HepG2 (cell line): ENCODE data around the gene SIX5. TPM values are rescaled to one million over a fixed set of nuclear protein-coding genes. Genes with fewer than 3 reads are reported as not detected.

Experiments used
- CBX2 ChIP-seq, 2 experiments: fragments of 200-600 bp in 1 of 2; sonication (generic); formaldehyde crosslinking in 1 of 2; IDR thresholded peaks; 2 replicates each; pipeline versions ENCODE4 v1.7.0 to v1.8.1; 2018 to 2022; ENCODE audit warnings: low read depth in 2 of 2, low read length in 1 of 2, mild to moderate bottlenecking in 1 of 2, missing genetic modification reagents in 1 of 2
- CCDC6 ChIP-seq: sonication (generic); formaldehyde crosslinking; IDR thresholded peaks from 2 replicates; pipeline ENCODE4 v1.8.1; 2022; ENCODE audit warnings: mild to moderate bottlenecking, missing genetic modification reagents, moderate library complexity
- CENPX ChIP-seq: sonication (generic); formaldehyde crosslinking; IDR thresholded peaks from 2 replicates; pipeline ENCODE4 v1.9.0; 2021; ENCODE audit warnings: mild to moderate bottlenecking, missing genetic modification reagents, moderate library complexity
- ELF1 ChIP-seq: sonication (generic); formaldehyde crosslinking; IDR thresholded peaks from 2 replicates; pipeline ENCODE4 v1.4.0; 2020; ENCODE audit warnings: missing genetic modification reagents
- FOSL1 ChIP-seq: sonication (generic); formaldehyde crosslinking; IDR thresholded peaks from 2 replicates; pipeline ENCODE4 v1.9.0; 2021; ENCODE audit warnings: missing genetic modification reagents, borderline replicate concordance
- FOXJ3 ChIP-seq: sonication (generic); formaldehyde crosslinking; IDR thresholded peaks from 2 replicates; pipeline ENCODE4 v1.4.0; 2020; ENCODE audit warnings: missing genetic modification reagents, mild to moderate bottlenecking, borderline replicate concordance
- GTF2F1 ChIP-seq: fragments of 150-350 bp; IDR thresholded peaks from 2 replicates; pipeline ENCODE4 v1.6.1; 2014; ENCODE audit warnings: low read length
- NFE2 ChIP-seq: sonication (generic); formaldehyde crosslinking; IDR thresholded peaks from 2 replicates; pipeline ENCODE4 v1.4.0; 2020; ENCODE audit warnings: missing genetic modification reagents
- RFXANK ChIP-seq: IDR thresholded peaks from 2 replicates; pipeline ENCODE4 v1.6.1; 2016
- SOX13 ChIP-seq, 3 experiments: fragments of 450-650 bp in 1 of 3; sonication (generic) in 1 of 3; formaldehyde crosslinking in 1 of 3; IDR thresholded peaks in 2 of 3; conservative IDR thresholded peaks in 1 of 3; 2 replicates each; pipeline versions ENCODE4 v1.5.0 to v1.6.1; 2016 to 2020; ENCODE audit warnings: antibody characterized with exemption in 1 of 3, mild to moderate bottlenecking in 1 of 3, missing compliant biosample characterization in 1 of 3, missing genetic modification reagents in 1 of 3, moderate library complexity in 1 of 3
- ZKSCAN5 ChIP-seq: sonication (generic); formaldehyde crosslinking; IDR thresholded peaks from 2 replicates; pipeline ENCODE4 v1.5.1; 2020; ENCODE audit warnings: mild to moderate bottlenecking, missing genetic modification reagents
- ZNF232 ChIP-seq: sonication (generic); formaldehyde crosslinking; IDR thresholded peaks from 2 replicates; pipeline ENCODE4 v1.4.0; 2020; ENCODE audit warnings: missing genetic modification reagents, borderline replicate concordance
- ZNF30 ChIP-seq: sonication (generic); formaldehyde crosslinking; IDR thresholded peaks from 2 replicates; pipeline ENCODE4 v1.5.0; 2020; ENCODE audit warnings: mild to moderate bottlenecking, missing genetic modification reagents
- ZNF354B ChIP-seq: sonication (generic); formaldehyde crosslinking; IDR thresholded peaks from 2 replicates; pipeline ENCODE4 v1.8.0; 2022; ENCODE audit warnings: mild to moderate bottlenecking, missing genetic modification reagents
- ZNF674 ChIP-seq: sonication (generic); formaldehyde crosslinking; IDR thresholded peaks from 2 replicates; pipeline ENCODE4 v1.5.0; 2020; ENCODE audit warnings: low read depth, mild to moderate bottlenecking, missing genetic modification reagents
- ZNF878 ChIP-seq: sonication (generic); formaldehyde crosslinking; IDR thresholded peaks from 2 replicates; pipeline ENCODE4 v1.8.1; 2023; ENCODE audit warnings: mild to moderate bottlenecking, missing genetic modification reagents, moderate library complexity
- polyA plus RNA-seq, 8 experiments: library from polyadenylated mRNA; depleted of rRNA in 3 of 8; stranded (reverse) in 7 of 8; unstranded in 1 of 8; fragments of >200 nt; fragmentation: Illumina TruSeq in 4 of 8; extraction: Trizol in 4 of 8; gene quantifications; 2 replicates each; pipeline versions ENCODE4 v1.2.1 to v1.2.3, GENCODE V29; 2011 to 2016; ENCODE audit warnings: low read depth in 4 of 8, missing spikeins in 1 of 8, mixed read lengths in 1 of 8; ENCODE audit not compliant: insufficient read depth in 1 of 8
- total RNA-seq, 5 experiments: library from RNA; depleted of rRNA; stranded (reverse); fragments of >200 nt; fragmentation: Illumina TruSeq; extraction: Trizol; gene quantifications; 2 replicates each; pipeline ENCODE4 v1.2.3, GENCODE V29; 2016; ENCODE audit warnings: low read depth in 1 of 5
- TF ChIP-seq, protein P1 (sequence below): sonication (generic); formaldehyde crosslinking; IDR thresholded peaks from 2 replicates; pipeline ENCODE4 v1.4.0; 2020; ENCODE audit warnings: missing genetic modification reagents
- TF ChIP-seq, protein P2 (sequence below): sonication (generic); formaldehyde crosslinking; IDR thresholded peaks from 2 replicates; pipeline ENCODE4 v1.4.0; 2020; ENCODE audit warnings: low read depth, missing genetic modification reagents

Gene SIX5
- total and polyA plus RNA-seq, 2 of the 13 experiments (the other 11 are each of a cell fraction or from before 2014, with no cell fraction given): 7.7 to 10.5 TPM

DNA sequence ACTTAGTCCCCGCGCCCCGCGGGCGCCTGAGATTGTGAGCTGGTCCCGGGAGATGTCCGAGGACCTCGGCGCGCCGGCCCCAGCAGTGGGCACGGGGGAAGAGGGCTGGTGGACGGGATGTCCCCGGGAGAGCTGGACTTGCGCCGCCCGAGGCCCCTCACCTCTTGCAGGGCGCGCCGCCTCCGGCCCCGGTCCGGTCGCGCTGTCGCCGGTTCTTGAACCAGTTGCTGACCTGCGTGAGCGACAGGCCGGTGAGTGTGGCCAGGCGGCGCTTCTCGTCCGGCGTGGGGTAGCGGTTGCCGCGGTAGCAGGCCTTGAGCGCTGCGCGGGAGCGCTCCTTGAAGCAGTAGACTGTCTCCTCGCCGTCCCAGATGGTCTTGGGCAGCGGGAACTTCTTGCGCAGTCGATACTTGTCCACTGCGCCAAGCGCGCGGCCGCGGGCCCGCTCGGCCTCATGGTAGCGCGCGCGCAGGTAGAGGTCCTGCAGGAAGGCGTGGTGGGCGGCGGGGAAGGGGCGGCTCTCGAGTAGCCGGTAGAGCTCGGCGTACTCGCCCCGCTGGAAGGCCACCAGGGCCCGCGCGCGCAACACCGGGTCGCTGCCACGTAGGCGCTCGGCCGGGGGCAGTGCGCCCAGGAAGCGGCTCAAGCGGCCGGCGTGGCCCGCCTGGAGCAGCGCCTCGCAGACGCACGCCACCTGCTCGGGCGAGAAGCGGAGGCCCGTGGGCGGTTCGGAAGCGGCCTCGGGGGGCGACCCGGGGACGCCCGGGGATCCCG lies 984 bp downstream of the SIX5 start (continued):
- TF ChIP-seq, protein P1, sequence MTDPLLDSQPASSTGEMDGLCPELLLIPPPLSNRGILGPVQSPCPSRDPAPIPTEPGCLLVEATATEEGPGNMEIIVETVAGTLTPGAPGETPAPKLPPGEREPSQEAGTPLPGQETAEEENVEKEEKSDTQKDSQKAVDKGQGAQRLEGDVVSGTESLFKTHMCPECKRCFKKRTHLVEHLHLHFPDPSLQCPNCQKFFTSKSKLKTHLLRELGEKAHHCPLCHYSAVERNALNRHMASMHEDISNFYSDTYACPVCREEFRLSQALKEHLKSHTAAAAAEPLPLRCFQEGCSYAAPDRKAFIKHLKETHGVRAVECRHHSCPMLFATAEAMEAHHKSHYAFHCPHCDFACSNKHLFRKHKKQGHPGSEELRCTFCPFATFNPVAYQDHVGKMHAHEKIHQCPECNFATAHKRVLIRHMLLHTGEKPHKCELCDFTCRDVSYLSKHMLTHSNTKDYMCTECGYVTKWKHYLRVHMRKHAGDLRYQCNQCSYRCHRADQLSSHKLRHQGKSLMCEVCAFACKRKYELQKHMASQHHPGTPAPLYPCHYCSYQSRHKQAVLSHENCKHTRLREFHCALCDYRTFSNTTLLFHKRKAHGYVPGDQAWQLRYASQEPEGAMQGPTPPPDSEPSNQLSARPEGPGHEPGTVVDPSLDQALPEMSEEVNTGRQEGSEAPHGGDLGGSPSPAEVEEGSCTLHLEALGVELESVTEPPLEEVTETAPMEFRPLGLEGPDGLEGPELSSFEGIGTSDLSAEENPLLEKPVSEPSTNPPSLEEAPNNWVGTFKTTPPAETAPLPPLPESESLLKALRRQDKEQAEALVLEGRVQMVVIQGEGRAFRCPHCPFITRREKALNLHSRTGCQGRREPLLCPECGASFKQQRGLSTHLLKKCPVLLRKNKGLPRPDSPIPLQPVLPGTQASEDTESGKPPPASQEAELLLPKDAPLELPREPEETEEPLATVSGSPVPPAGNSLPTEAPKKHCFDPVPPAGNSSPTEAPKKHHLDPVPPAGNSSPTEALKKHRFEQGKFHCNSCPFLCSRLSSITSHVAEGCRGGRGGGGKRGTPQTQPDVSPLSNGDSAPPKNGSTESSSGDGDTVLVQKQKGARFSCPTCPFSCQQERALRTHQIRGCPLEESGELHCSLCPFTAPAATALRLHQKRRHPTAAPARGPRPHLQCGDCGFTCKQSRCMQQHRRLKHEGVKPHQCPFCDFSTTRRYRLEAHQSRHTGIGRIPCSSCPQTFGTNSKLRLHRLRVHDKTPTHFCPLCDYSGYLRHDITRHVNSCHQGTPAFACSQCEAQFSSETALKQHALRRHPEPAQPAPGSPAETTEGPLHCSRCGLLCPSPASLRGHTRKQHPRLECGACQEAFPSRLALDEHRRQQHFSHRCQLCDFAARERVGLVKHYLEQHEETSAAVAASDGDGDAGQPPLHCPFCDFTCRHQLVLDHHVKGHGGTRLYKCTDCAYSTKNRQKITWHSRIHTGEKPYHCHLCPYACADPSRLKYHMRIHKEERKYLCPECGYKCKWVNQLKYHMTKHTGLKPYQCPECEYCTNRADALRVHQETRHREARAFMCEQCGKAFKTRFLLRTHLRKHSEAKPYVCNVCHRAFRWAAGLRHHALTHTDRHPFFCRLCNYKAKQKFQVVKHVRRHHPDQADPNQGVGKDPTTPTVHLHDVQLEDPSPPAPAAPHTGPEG (CRISPR knock-in tag): peak; percentile 45; the same call in 1 of the 2 replicates
- no peak for TF ChIP-seq CBX2 (IDR thresholded peaks at IDR 0.05; ENCODE audit: low read depth, low read length)
- no peak for TF ChIP-seq CBX2 (CRISPR knock-in tag; IDR thresholded peaks at IDR 0.05; ENCODE audit: low read depth)
- TF ChIP-seq ZNF232 (CRISPR knock-in tag): no peak
- TF ChIP-seq CENPX (CRISPR knock-in tag): no peak
- no peak for TF ChIP-seq FOXJ3 (CRISPR knock-in tag)
- no peak for TF ChIP-seq SOX13 (IDR thresholded peaks at IDR 0.05)
- TF ChIP-seq SOX13 (CRISPR knock-in tag; conservative IDR thresholded peaks at IDR 0.05 in 1 of 2, IDR thresholded peaks at IDR 0.05 in 1 of 2): no peak
- TF ChIP-seq ZNF878 (CRISPR knock-in tag): no peak
- TF ChIP-seq CCDC6 (CRISPR knock-in tag): no peak
- TF ChIP-seq ELF1 (CRISPR knock-in tag): no peak
- TF ChIP-seq, protein P2, sequence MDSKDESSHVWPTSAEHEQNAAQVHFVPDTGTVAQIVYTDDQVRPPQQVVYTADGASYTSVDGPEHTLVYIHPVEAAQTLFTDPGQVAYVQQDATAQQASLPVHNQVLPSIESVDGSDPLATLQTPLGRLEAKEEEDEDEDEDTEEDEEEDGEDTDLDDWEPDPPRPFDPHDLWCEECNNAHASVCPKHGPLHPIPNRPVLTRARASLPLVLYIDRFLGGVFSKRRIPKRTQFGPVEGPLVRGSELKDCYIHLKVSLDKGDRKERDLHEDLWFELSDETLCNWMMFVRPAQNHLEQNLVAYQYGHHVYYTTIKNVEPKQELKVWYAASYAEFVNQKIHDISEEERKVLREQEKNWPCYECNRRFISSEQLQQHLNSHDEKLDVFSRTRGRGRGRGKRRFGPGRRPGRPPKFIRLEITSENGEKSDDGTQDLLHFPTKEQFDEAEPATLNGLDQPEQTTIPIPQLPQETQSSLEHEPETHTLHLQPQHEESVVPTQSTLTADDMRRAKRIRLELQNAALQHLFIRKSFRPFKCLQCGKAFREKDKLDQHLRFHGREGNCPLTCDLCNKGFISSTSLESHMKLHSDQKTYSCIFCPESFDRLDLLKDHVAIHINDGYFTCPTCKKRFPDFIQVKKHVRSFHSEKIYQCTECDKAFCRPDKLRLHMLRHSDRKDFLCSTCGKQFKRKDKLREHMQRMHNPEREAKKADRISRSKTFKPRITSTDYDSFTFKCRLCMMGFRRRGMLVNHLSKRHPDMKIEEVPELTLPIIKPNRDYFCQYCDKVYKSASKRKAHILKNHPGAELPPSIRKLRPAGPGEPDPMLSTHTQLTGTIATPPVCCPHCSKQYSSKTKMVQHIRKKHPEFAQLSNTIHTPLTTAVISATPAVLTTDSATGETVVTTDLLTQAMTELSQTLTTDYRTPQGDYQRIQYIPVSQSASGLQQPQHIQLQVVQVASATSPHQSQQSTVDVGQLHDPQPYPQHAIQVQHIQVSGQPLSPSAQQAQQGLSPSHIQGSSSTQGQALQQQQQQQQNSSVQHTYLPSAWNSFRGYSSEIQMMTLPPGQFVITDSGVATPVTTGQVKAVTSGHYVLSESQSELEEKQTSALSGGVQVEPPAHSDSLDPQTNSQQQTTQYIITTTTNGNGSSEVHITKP (CRISPR knock-in tag): no peak
- no peak for TF ChIP-seq ZNF354B (CRISPR knock-in tag)
- no peak for TF ChIP-seq ZNF674 (CRISPR knock-in tag)
- no peak for TF ChIP-seq GTF2F1
- TF ChIP-seq RFXANK: no peak
- TF ChIP-seq ZKSCAN5 (CRISPR knock-in tag): peak; percentile 60; the same call in 1 of the 2 replicates
- no peak for TF ChIP-seq ZNF30 (CRISPR knock-in tag)
- TF ChIP-seq NFE2 (CRISPR knock-in tag): no peak
- no peak for TF ChIP-seq FOSL1 (CRISPR knock-in tag)
